Activated T-helper 9 cell treated with anti-CD3 and anti-CD28 coated beads, Interleukin-2, amount 50 U/mL, for 16 hours (primary cell): ENCODE results near the gene PRPF6.
A peak's percentile ranks its signal among the peaks of the same experiment; 100 is the strongest.

Source experiments
- DNase-seq: peaks from one replicate; pipeline ENCODE4 v3.0.0-alpha.2; 2020; ENCODE audit warnings: low read depth

The PRPF6 gene

GRCh38 chr20:64077541-64077875, 96.6 kb downstream of the PRPF6 start:
- no peak for DNase-seq

GRCh38 chr20:64077876-64078551, 97.1 kb downstream of the PRPF6 start:
- no peak for DNase-seq

GRCh38 chr20:64078934-64079272, 98.0 kb downstream of the PRPF6 start:
- DNase-seq: no peak

- peak; percentile 51 for DNase-seq
These were observed 98.5 kb downstream of the PRPF6 start, which contains the start of gene RGS19 for GRCh38 chr20:64079273-64080012. Gene RGS19 (minus strand): TSS chr20:64079518. CDS start chr20:64076886, 2,632 bp downstream.

GRCh38 chr20:64080013-64080812, 99.3 kb downstream of the PRPF6 start, which contains the start of gene OPRL1:
Gene OPRL1 (plus strand): TSS chr20:64080082. CDS start chr20:64092721, 12,639 bp downstream.
- DNase-seq: peak; percentile 39

GRCh38 chr20:64080813-64081623, 100.1 kb downstream of the PRPF6 start:
- DNase-seq: no peak

GRCh38 chr20:64081624-64081964, 100.7 kb downstream of the PRPF6 start:
- DNase-seq: no peak

- DNase-seq: no peak
These were observed 101.3 kb downstream of the PRPF6 start for GRCh38 chr20:64082126-64082731.
